ENCODE results near the gene TNIK.

The TNIK gene

DNA sequence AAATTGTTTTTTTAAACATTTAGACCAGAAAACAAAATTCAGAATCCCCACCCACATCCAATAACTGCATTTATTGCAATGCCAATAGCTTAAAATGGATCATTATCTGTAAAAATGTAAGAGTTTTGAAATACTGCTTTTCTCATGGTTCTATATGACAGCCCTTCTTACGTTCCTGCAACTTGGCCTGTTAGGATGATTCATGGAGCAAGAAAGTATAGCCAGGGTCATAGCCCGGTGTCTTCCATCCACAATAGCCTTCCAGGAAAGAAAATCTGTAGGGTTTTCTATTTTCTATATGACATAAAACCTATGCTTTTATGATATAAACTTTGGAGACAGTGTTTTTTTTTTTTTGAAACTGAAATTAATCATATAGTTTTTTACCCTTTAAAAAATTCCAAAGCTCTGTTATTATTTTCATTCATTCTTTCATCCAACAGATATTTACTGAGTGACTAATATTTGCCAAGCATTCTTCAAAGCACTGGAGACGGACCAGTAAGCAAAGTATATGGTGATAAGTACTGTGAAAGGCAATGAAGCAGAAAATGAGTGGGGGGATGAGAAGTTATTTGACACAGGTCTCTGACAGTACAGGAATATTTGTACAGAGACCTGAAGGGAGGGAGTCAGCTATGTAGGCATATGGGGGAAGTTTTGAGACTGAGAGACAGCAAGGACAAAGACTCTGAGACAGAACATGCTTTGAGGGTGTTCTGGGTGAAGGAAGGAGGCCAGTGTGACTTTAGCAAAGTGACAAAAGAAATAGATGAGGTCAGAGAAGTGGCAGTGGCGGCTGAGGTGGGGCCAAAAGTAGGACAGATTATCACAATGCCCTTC is 404.6 kb downstream of the TNIK start:
- TF ChIP-seq FOXP2 (optimal IDR thresholded peaks at IDR 0.05; ENCODE audit: borderline replicate concordance, extremely low read depth, extremely low read length, insufficient read depth) = no peak
- TF ChIP-seq TAF1 (IDR thresholded peaks at IDR 0.05; ENCODE audit: borderline replicate concordance, insufficient read depth, low read length) = no peak

DNA sequence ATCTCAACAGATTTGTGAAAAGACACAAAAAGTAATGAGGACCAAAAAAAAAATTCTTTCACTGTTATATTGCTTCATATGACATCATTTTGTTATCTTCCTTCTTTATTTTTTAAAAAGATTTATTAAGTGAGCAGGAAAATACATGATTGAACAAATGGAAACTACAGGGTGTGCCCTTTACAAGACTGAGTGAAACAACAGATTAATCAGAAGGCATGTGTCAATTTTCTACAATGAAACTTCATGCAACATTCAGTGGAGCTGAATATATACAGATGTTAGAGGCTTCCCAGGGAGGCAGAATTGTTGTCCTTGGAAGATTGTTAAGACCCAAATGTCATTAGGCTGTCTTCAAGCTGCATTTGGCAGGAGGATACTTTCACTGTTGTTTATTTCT is 405.3 kb downstream of the TNIK start:
- TF ChIP-seq FOXP2 (optimal IDR thresholded peaks at IDR 0.05; ENCODE audit: borderline replicate concordance, extremely low read depth, extremely low read length, insufficient read depth) (no peak), POLR2AphosphoS5 (IDR thresholded peaks at IDR 0.05; ENCODE audit: low read depth, low read length) (no peak), TAF1 (IDR thresholded peaks at IDR 0.05; ENCODE audit: borderline replicate concordance, insufficient read depth, low read length) (no peak)

DNA sequence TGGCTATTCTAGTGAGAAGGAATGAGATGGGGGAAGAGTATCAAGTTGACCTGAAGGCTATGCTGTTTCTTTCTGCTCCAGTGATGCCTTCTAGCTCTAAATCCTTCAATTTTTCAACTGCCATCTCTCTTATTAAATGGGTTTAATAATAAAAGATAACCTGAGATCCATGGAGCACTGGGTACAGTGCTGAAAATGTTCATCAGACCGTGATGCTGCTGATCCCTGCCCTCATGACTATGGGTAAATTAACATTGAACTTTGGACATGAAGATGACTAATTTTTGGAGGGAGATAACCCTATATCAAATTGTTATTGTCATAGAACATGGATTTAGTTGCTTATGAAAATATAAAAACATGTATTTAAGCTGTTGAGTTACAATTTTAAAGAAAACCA is 406.0 kb downstream of the TNIK start:
- TF ChIP-seq TAF1 (IDR thresholded peaks at IDR 0.05; ENCODE audit: borderline replicate concordance, insufficient read depth, low read length) (no peak), SIN3A (IDR thresholded peaks at IDR 0.05; ENCODE audit: borderline replicate concordance, insufficient read depth, low read length) (no peak), FOXP2 (optimal IDR thresholded peaks at IDR 0.05; ENCODE audit: borderline replicate concordance, extremely low read depth, extremely low read length, insufficient read depth) (no peak), POLR2AphosphoS5 (IDR thresholded peaks at IDR 0.05; ENCODE audit: low read depth, low read length) (no peak)
- TF ChIP-seq, protein P1, sequence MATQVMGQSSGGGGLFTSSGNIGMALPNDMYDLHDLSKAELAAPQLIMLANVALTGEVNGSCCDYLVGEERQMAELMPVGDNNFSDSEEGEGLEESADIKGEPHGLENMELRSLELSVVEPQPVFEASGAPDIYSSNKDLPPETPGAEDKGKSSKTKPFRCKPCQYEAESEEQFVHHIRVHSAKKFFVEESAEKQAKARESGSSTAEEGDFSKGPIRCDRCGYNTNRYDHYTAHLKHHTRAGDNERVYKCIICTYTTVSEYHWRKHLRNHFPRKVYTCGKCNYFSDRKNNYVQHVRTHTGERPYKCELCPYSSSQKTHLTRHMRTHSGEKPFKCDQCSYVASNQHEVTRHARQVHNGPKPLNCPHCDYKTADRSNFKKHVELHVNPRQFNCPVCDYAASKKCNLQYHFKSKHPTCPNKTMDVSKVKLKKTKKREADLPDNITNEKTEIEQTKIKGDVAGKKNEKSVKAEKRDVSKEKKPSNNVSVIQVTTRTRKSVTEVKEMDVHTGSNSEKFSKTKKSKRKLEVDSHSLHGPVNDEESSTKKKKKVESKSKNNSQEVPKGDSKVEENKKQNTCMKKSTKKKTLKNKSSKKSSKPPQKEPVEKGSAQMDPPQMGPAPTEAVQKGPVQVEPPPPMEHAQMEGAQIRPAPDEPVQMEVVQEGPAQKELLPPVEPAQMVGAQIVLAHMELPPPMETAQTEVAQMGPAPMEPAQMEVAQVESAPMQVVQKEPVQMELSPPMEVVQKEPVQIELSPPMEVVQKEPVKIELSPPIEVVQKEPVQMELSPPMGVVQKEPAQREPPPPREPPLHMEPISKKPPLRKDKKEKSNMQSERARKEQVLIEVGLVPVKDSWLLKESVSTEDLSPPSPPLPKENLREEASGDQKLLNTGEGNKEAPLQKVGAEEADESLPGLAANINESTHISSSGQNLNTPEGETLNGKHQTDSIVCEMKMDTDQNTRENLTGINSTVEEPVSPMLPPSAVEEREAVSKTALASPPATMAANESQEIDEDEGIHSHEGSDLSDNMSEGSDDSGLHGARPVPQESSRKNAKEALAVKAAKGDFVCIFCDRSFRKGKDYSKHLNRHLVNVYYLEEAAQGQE (IDR thresholded peaks at IDR 0.05; ENCODE audit: insufficient read depth in 1 of 2, low read depth in 2 of 2, low read length in 2 of 2) = no peak

DNA sequence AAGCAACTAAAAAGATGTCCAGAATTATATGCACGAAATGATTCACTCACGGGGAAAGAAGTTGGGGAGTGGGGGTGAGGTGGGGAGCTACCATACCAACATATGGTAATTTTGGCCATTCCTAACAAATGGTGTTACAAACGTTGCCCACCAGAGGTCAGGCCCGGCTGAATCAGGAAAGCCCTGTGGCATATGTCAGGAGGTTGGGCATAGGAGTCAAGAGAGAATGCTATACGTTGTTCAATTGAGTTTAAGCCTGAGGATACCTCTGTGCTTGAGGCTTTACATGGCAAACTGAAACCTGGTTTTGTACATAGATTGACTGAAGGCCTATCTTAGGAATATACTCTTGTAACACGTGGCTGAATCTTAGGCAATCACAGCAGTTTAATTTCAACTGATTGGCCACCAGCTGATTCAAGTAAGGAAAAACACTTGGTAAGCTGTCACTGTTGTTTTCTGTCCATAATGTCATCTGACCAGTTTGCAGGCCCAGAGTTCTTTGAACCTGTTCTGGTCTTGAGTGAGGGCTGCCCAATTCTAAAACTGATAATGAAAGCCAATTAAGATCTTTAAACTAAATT is 410.3 kb downstream of the TNIK start:
- TF ChIP-seq TAF1 (IDR thresholded peaks at IDR 0.05; ENCODE audit: borderline replicate concordance, insufficient read depth, low read length) = no peak
- no peak for TF ChIP-seq SIN3A (IDR thresholded peaks at IDR 0.05; ENCODE audit: borderline replicate concordance, insufficient read depth, low read length)
- TF ChIP-seq POLR2AphosphoS5 (IDR thresholded peaks at IDR 0.05; ENCODE audit: low read depth, low read length) = no peak
- TF ChIP-seq FOXP2 (optimal IDR thresholded peaks at IDR 0.05; ENCODE audit: borderline replicate concordance, extremely low read depth, extremely low read length, insufficient read depth) = no peak
- TF ChIP-seq, protein P1 (IDR thresholded peaks at IDR 0.05; ENCODE audit: insufficient read depth in 1 of 2, low read depth in 2 of 2, low read length in 2 of 2) = no peak

DNA sequence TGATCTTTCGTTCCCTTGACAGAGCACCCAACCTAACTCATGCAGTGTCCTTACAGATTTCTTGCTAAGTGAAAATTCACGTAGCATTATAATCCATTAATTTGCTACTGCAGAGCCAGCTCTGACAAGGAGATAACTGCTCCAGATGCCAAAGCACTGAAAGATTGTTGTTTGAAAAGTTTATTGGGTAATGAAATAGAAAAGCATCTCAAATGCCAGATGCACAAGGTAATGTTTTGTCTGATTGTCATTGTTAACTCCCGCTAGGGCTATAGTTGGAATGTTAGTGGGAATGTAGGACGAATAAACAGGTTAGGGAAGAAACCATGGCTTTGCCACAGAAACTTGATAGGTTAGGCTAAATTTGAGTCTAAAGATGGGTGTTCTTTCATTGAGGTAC is 413.4 kb downstream of the TNIK start:
- TF ChIP-seq POLR2AphosphoS5 (IDR thresholded peaks at IDR 0.05; ENCODE audit: low read depth, low read length) (no peak), TAF1 (IDR thresholded peaks at IDR 0.05; ENCODE audit: borderline replicate concordance, insufficient read depth, low read length) (no peak), SIN3A (IDR thresholded peaks at IDR 0.05; ENCODE audit: borderline replicate concordance, insufficient read depth, low read length) (no peak), FOXP2 (optimal IDR thresholded peaks at IDR 0.05; ENCODE audit: borderline replicate concordance, extremely low read depth, extremely low read length, insufficient read depth) (no peak)
- TF ChIP-seq, protein P1 (IDR thresholded peaks at IDR 0.05; ENCODE audit: insufficient read depth in 1 of 2, low read depth in 2 of 2, low read length in 2 of 2) = no peak

Measured in PFSK-1 (cell line).